IMR-90 (cell line): ENCODE data around the gene DYNC2H1. TPM values are rescaled to one million over a fixed set of nuclear protein-coding genes. Genes with fewer than 3 reads are reported as not detected.

ENCODE experiments used
- ATAC-seq: fragments of 200-7000 bp; cut with Tn5 transposase; 2 replicates; pipeline ENCODE4 v1.9.1; 2020; ENCODE audit warnings: low read depth, mild to moderate bottlenecking, moderate library complexity
- BruUV-seq: library from RNA; stranded (reverse); fragments of 400-500 nt; replicated peaks from 2 replicates; lab custom pipeline; 2021; lab: Mats Ljungman, UMichigan
- CTCF ChIA-PET: fragments of 300-600 bp; formaldehyde crosslinking; extraction: SDS; loops from one replicate; lab custom pipeline; 2021; ENCODE audit warnings: antibody characterized with exemption; lab: Yijun Ruan, JAX
- POLR2A ChIA-PET: fragments of 300-600 bp; sonication (Branson Sonifier 250); formaldehyde crosslinking; loops from one replicate; lab custom pipeline; 2022; ENCODE audit warnings: antibody characterized with exemption; ENCODE audit not compliant: unreplicated experiment; lab: Charles Lee
- DNase-seq: peaks from one replicate; pipeline ENCODE4 v3.0.0; 2013
- H2AFZ ChIP-seq: replicated peaks from 2 replicates; pipeline ENCODE3; 2013; ENCODE audit warnings: low read length, mild to moderate bottlenecking; ENCODE audit not compliant: poor library complexity
- H2AK5ac ChIP-seq: 2 replicates; pipeline ENCODE4 v1.6.1; 2013; ENCODE audit warnings: low read depth, low read length, inconsistent platforms
- H2AK9ac ChIP-seq: replicated peaks from 2 replicates; pipeline ENCODE3; 2013; ENCODE audit warnings: mild to moderate bottlenecking, low read depth, low read length, moderate library complexity; ENCODE audit not compliant: poor library complexity
- H2BK120ac ChIP-seq: 2 replicates; pipeline ENCODE4 v1.6.1; 2013; ENCODE audit warnings: low read depth, low read length, inconsistent platforms
- H2BK15ac ChIP-seq: 3 replicates; pipeline ENCODE4 v1.6.1; 2013; ENCODE audit warnings: low read depth, low read length, inconsistent platforms
- H2BK20ac ChIP-seq: 2 replicates; pipeline ENCODE4 v1.6.1; 2013; ENCODE audit warnings: low read depth, mild to moderate bottlenecking, inconsistent platforms, low read length, moderate library complexity
- H2BK5ac ChIP-seq: 2 replicates; pipeline ENCODE4 v1.6.1; 2013; ENCODE audit warnings: mild to moderate bottlenecking, low read depth, low read length, inconsistent platforms; ENCODE audit not compliant: poor library complexity, severe bottlenecking
- H3K14ac ChIP-seq: replicated peaks from 2 replicates; pipeline ENCODE4 v1.6.1; 2013; ENCODE audit warnings: low read depth, low read length, inconsistent platforms
- H3K18ac ChIP-seq: 2 replicates; pipeline ENCODE4 v1.6.1; 2013; ENCODE audit warnings: low read depth, low read length, control low read depth
- H3K23ac ChIP-seq: 2 replicates; pipeline ENCODE4 v1.6.1; 2013; ENCODE audit warnings: low read depth, low read length, inconsistent platforms
- H3K27ac ChIP-seq: 2 replicates; pipeline ENCODE4 v1.5.1; 2013; ENCODE audit warnings: mild to moderate bottlenecking, control low read depth, low read length; ENCODE audit not compliant: insufficient read depth
- H3K27me3 ChIP-seq: 2 replicates; pipeline ENCODE4 v1.6.1; 2013; ENCODE audit warnings: low read length; ENCODE audit not compliant: control insufficient read depth, insufficient read depth
- H3K36me3 ChIP-seq: 2 replicates; pipeline ENCODE4 v1.6.1; 2013; ENCODE audit warnings: low read length, mixed read lengths; ENCODE audit not compliant: control insufficient read depth, insufficient read depth
- H3K4ac ChIP-seq: 2 replicates; pipeline ENCODE4 v1.6.1; 2013; ENCODE audit warnings: low read depth, low read length, inconsistent platforms
- H3K4me1 ChIP-seq: 2 replicates; pipeline ENCODE4 v1.6.1; 2013; ENCODE audit warnings: low read length, mixed read lengths; ENCODE audit not compliant: control insufficient read depth, insufficient read depth
- H3K4me2 ChIP-seq: 2 replicates; pipeline ENCODE4 v1.6.1; 2013; ENCODE audit warnings: low read depth, mild to moderate bottlenecking, control low read depth, low read length, moderate library complexity
- H3K4me3 ChIP-seq: 2 replicates; pipeline ENCODE4 v1.5.1; 2013; ENCODE audit warnings: low read depth, mild to moderate bottlenecking, control low read depth, low read length, moderate library complexity; ENCODE audit not compliant: insufficient read depth
- H3K56ac ChIP-seq: 2 replicates; pipeline ENCODE4 v1.6.1; 2013; ENCODE audit warnings: low read length, inconsistent platforms; ENCODE audit not compliant: insufficient read depth; ENCODE audit errors: extremely low read depth
- H3K79me1 ChIP-seq, 2 experiments: 2 replicates each; pipeline ENCODE4 v1.6.1; 2013; ENCODE audit warnings: low read length in 2 of 2, inconsistent platforms in 1 of 2, low read depth in 1 of 2
- H3K9ac ChIP-seq: 2 replicates; pipeline ENCODE4 v1.6.1; 2013; ENCODE audit warnings: low read depth, low read length, control low read depth
- H3K9me1 ChIP-seq: 2 replicates; pipeline ENCODE4 v1.6.1; 2013; ENCODE audit warnings: low read length, inconsistent platforms; ENCODE audit not compliant: insufficient read depth
- H3K9me3 ChIP-seq: 2 replicates; pipeline ENCODE4 v1.6.1; 2013; ENCODE audit warnings: low read length; ENCODE audit not compliant: control insufficient read depth, insufficient read depth
- H4K20me1 ChIP-seq: 2 replicates; pipeline ENCODE4 v1.6.1; 2013; ENCODE audit warnings: low read length, inconsistent platforms; ENCODE audit not compliant: insufficient read depth
- H4K5ac ChIP-seq: 2 replicates; pipeline ENCODE4 v1.6.1; 2013; ENCODE audit warnings: mild to moderate bottlenecking, low read depth, low read length, control low read depth
- H4K8ac ChIP-seq, 2 experiments: 2 replicates each; pipeline ENCODE4 v1.6.1; 2013; ENCODE audit warnings: low read depth in 2 of 2, low read length in 2 of 2, control low read depth in 1 of 2, inconsistent platforms in 1 of 2
- H4K91ac ChIP-seq: 2 replicates; pipeline ENCODE4 v1.6.1; 2013; ENCODE audit warnings: low read depth, low read length, inconsistent platforms; ENCODE audit not compliant: insufficient read depth
- BHLHE40 ChIP-seq: fragments of 150-350 bp; IDR thresholded peaks from 2 replicates; pipeline ENCODE4 v1.6.1; 2016; ENCODE audit warnings: mild to moderate bottlenecking, low read depth, low read length
- CEBPB ChIP-seq: IDR thresholded peaks from 2 replicates; pipeline ENCODE4 v1.6.1; 2012; ENCODE audit warnings: low read depth, low read length, improper control_type of control experiment
- CHD1 ChIP-seq: IDR thresholded peaks from 2 replicates; pipeline ENCODE4 v1.6.1; 2012; ENCODE audit warnings: low read depth, low read length, improper control_type of control experiment
- FOS ChIP-seq: fragments of 150-350 bp; IDR thresholded peaks from 2 replicates; pipeline ENCODE4 v1.6.1; 2016; ENCODE audit warnings: low read depth, low read length
- MAFK ChIP-seq: IDR thresholded peaks from 2 replicates; pipeline ENCODE4 v1.6.1; 2012; ENCODE audit warnings: low read depth, low read length, improper control_type of control experiment
- MAZ ChIP-seq: IDR thresholded peaks from 2 replicates; pipeline ENCODE4 v1.6.1; 2012; ENCODE audit warnings: low read depth, mild to moderate bottlenecking, low read length, improper control_type of control experiment, moderate library complexity, borderline replicate concordance
- MXI1 ChIP-seq: IDR thresholded peaks from 2 replicates; pipeline ENCODE4 v1.6.1; 2012; ENCODE audit warnings: low read depth, mild to moderate bottlenecking, low read length, moderate library complexity, borderline replicate concordance
- NFE2L2 ChIP-seq: fragments of 150-350 bp; IDR thresholded peaks from 2 replicates; pipeline ENCODE4 v1.6.1; 2016; ENCODE audit warnings: low read depth, mild to moderate bottlenecking, low read length
- POLR2A ChIP-seq: IDR thresholded peaks from 2 replicates; pipeline ENCODE4 v1.6.1; 2012; ENCODE audit warnings: mild to moderate bottlenecking, low read depth, low read length
- RAD21 ChIP-seq: IDR thresholded peaks from 2 replicates; pipeline ENCODE4 v1.6.1; 2012; ENCODE audit warnings: low read length, improper control_type of control experiment
- RCOR1 ChIP-seq: IDR thresholded peaks from 2 replicates; pipeline ENCODE4 v1.6.1; 2012; ENCODE audit warnings: mild to moderate bottlenecking, low read length, improper control_type of control experiment; ENCODE audit not compliant: insufficient replicate concordance
- RFX5 ChIP-seq: IDR thresholded peaks from 2 replicates; pipeline ENCODE4 v1.8.0; 2012; ENCODE audit warnings: low read depth, mild to moderate bottlenecking, low read length, moderate library complexity
- SMC3 ChIP-seq: fragments of 150-350 bp; IDR thresholded peaks from 2 replicates; pipeline ENCODE4 v1.6.1; 2016; ENCODE audit warnings: low read depth, mild to moderate bottlenecking, antibody characterized with exemption, low read length, moderate library complexity
- WGBS, 2 experiments: methylation state at CpG; one replicate each; pipeline versions ENCODE4 v1.1.5 to v1.1.7; 2013; ENCODE audit warnings: missing lambda C conversion rate in 2 of 2; ENCODE audit not compliant: insufficient read length in 1 of 2; ENCODE audit errors: extremely low coverage in 2 of 2; 5-methylcytosine and 5-hydroxymethylcytosine counted together
- dilution Hi-C: fragments of 300-500 bp; cut with HindIII; formaldehyde crosslinking; loops from one replicate; pipeline ENCODE4 v1.14.3; 2018; ENCODE audit warnings: low sequenced_read_pairs; ENCODE audit not compliant: unreplicated experiment
- in situ Hi-C: fragments of 300-500 bp; cut with MboI; formaldehyde crosslinking; loops from 3 replicates; pipeline ENCODE4 v1.14.3; 2019; ENCODE audit warnings: low sequenced_read_pairs, inconsistent platforms, mixed read lengths
- intact Hi-C: fragments of 100-400 bp; cut with micrococcal nuclease; formaldehyde crosslinking; loops from 2 replicates; pipeline ENCODE4 v1.10.0; 2022
- polyA plus RNA-seq, 3 experiments: library from polyadenylated mRNA; depleted of rRNA; stranded (reverse); fragments of >200 nt; gene quantifications; 2 replicates each; pipeline ENCODE4 v1.2.3, GENCODE V29; 2012; ENCODE audit warnings: low replicate concordance in 1 of 3
- total RNA-seq: library from RNA; depleted of rRNA; stranded (reverse); fragments of >200 nt; gene quantifications from 2 replicates; pipeline ENCODE4 v1.2.3, GENCODE V29; 2012
- TF ChIP-seq, protein P1 (sequence below): conservative IDR thresholded peaks from 2 replicates; pipeline ENCODE4 v1.5.1; 2012; ENCODE audit warnings: mild to moderate bottlenecking, low read depth, low read length, improper control_type of control experiment
- TF ChIP-seq, protein P2 (sequence below): fragments of 150-350 bp; IDR thresholded peaks from 2 replicates; pipeline ENCODE4 v1.6.1; 2017; ENCODE audit warnings: mild to moderate bottlenecking, antibody characterized with exemption, low read length, low read depth
- TF ChIP-seq, protein P3 (sequence below): fragments of 150-350 bp; IDR thresholded peaks from 2 replicates; pipeline ENCODE4 v1.6.1; 2016; ENCODE audit warnings: low read depth, mild to moderate bottlenecking, low read length, moderate library complexity, borderline replicate concordance

Gene DYNC2H1
- total and polyA plus RNA-seq, 2 of the 4 experiments (the other 2 are of a cell fraction) = 5.7 to 21.0 TPM

DNA sequence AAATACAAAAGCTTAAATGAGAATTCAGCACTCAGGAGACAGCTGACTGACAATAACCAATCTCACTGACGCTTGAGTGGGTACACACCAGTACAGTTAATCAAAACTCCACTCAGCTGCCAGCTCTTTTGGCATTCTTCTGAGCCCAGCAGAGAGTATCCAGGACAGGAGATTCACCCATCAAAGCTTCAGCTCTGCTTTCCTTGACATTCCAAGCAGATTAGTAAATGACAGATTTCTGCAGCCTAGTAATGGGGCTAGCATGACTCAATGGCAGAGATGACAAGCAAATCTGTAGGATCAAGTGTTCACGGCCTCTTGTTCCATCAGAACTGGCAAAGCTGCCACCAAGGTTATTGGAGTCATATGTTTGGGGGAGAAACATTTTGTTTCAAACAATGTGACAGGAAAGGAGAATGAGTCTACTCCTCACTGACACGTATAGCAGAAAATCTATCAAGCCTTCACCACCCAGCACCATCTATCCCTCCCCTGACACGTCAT, 420.0 kb downstream of the DYNC2H1 start:
- ATAC-seq (peak; percentile 50), DNase-seq (peak; percentile 78)
- peak overlapping the region; percentile 21 for H2BK5ac ChIP-seq
- WGBS, 2 experiments = 60% methylated on average over 1 of the region's 4 CpGs; no CpG with 5 or more reads in 1 of the 2 experiments
- H2AFZ ChIP-seq = peak overlapping the region; percentile 19
- no peaks in the 10 kb centered on the region for H3K9me3 ChIP-seq
- BruUV-seq = no TSS peak
- no peak overlapping the region for H4K5ac ChIP-seq
- peak overlapping the region; percentile 52 for H4K91ac ChIP-seq
- H3K4ac ChIP-seq = peak overlapping the region; percentile 55
- H3K79me1 ChIP-seq = no peaks in the 10 kb centered on the region
- peak overlapping the region in 1 of 2 experiments; percentile 27; a peak in 2 of 4 replicates for H4K8ac ChIP-seq
- peak overlapping the region; percentile 53; the same call in 1 of the 2 replicates for H3K23ac ChIP-seq
- no peaks in the 10 kb centered on the region for H4K20me1 ChIP-seq
- peak overlapping the region; percentile 31; the same call in 1 of the 2 replicates for H2BK20ac ChIP-seq
- H3K27me3 ChIP-seq = no peaks in the 10 kb centered on the region
- no peaks in the 10 kb centered on the region for H3K36me3 ChIP-seq
- in situ Hi-C loops = no loop called here
- no peak overlapping the region for H2AK9ac ChIP-seq
- no peak overlapping the region for H2AK5ac ChIP-seq
- H2BK15ac ChIP-seq = peak overlapping the region; percentile 18; the same call in 1 of the 3 replicates
- POLR2A ChIA-PET = no interaction called here
- no peak overlapping the region; the same call in 1 of the 2 replicates for H3K4me2 ChIP-seq
- intact Hi-C loops = no loop called here
- dilution Hi-C loops = no loop called here
- H3K56ac ChIP-seq = no peak overlapping the region
- peaks cover 8% of the 10 kb centered on the region; the same call in 1 of the 2 replicates for H3K9me1 ChIP-seq
- TF ChIP-seq CEBPB (peak; percentile 12; the same call in 1 of the 2 replicates), POLR2A (no peak), FOS (no peak), NFE2L2 (peak; percentile 16; the same call in 1 of the 2 replicates), CHD1 (no peak), RCOR1 (peak; percentile 13), RFX5 (no peak), SMC3 (no peak), MAFK (no peak), MXI1 (no peak), RAD21 (no peak), BHLHE40 (no peak), MAZ (no peak)
- TF ChIP-seq, protein P1, sequence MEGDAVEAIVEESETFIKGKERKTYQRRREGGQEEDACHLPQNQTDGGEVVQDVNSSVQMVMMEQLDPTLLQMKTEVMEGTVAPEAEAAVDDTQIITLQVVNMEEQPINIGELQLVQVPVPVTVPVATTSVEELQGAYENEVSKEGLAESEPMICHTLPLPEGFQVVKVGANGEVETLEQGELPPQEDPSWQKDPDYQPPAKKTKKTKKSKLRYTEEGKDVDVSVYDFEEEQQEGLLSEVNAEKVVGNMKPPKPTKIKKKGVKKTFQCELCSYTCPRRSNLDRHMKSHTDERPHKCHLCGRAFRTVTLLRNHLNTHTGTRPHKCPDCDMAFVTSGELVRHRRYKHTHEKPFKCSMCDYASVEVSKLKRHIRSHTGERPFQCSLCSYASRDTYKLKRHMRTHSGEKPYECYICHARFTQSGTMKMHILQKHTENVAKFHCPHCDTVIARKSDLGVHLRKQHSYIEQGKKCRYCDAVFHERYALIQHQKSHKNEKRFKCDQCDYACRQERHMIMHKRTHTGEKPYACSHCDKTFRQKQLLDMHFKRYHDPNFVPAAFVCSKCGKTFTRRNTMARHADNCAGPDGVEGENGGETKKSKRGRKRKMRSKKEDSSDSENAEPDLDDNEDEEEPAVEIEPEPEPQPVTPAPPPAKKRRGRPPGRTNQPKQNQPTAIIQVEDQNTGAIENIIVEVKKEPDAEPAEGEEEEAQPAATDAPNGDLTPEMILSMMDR = no peak
- TF ChIP-seq, protein P2, sequence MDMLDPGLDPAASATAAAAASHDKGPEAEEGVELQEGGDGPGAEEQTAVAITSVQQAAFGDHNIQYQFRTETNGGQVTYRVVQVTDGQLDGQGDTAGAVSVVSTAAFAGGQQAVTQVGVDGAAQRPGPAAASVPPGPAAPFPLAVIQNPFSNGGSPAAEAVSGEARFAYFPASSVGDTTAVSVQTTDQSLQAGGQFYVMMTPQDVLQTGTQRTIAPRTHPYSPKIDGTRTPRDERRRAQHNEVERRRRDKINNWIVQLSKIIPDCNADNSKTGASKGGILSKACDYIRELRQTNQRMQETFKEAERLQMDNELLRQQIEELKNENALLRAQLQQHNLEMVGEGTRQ = no peak
- TF ChIP-seq, protein P3, sequence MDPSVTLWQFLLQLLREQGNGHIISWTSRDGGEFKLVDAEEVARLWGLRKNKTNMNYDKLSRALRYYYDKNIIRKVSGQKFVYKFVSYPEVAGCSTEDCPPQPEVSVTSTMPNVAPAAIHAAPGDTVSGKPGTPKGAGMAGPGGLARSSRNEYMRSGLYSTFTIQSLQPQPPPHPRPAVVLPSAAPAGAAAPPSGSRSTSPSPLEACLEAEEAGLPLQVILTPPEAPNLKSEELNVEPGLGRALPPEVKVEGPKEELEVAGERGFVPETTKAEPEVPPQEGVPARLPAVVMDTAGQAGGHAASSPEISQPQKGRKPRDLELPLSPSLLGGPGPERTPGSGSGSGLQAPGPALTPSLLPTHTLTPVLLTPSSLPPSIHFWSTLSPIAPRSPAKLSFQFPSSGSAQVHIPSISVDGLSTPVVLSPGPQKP = no peak
- H3K18ac ChIP-seq = no peak overlapping the region
- peak overlapping the region; percentile 73 for H2BK120ac ChIP-seq
- H3K4me3 ChIP-seq = no peak overlapping the region
- peaks cover 6% of the 10 kb centered on the region for H3K4me1 ChIP-seq
- no peak overlapping the region for H3K27ac ChIP-seq
- peak overlapping the region; percentile 42 for H3K14ac ChIP-seq
- CTCF ChIA-PET = interaction anchor here (1.1 kb wide), 1 partner anchor 10 kb away, joined by 4 read pairs; no protein-coding TSS in a partner anchor
- H3K9ac ChIP-seq = no peak overlapping the region
